HTR-8/SVneo (cell line): ENCODE results near the gene RCOR1.
"Not testable (repeated sequence)": the region's sequence is repeated elsewhere in the genome, so short reads cannot be mapped to it uniquely, and the experiment has no call there.

Source experiments
- DNase-seq: peaks from one replicate; pipeline ENCODE4 v3.0.0; 2011; ENCODE audit warnings: low spot score, mixed read lengths; ENCODE audit not compliant: insufficient read length
- FAIRE-seq: peaks from 2 replicates; lab custom pipeline; 2011; peaks lifted over from hg19 to GRCh38; lab: Jason Lieb, UNC

Gene RCOR1

DNA sequence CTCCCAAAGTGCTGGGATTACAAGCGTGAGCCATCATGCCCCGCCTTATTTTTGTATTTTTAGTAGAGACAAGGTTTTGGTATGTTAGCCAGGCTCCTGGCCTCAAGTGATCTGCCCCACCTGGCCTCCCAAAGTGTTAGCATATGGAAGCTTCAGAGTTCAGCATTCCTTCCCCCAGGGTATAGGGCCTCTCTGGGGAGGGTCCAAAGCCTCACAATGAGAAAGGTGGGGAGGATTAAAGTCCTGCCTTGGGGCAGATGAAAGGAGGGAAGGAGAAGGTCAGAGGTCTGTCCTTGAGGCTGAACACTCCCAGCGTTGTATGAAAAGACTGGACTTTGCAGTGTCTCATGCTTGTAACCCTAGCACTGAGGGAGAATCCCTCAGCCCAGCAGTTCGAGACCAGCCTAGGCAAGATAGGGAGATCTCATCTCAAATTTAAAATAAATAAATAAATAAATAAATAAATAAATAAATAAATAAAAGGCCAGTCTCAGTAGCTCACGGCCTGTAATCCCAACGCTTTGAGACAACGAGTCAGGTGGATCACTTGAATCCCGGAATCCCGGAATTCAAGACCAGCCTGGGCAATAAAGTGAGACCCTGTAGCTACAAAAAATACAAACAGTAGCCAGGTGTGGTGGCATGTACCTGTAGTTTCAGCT, 22.0 kb upstream of the RCOR1 start:
- FAIRE-seq (no peak), DNase-seq (no peak)

DNA sequence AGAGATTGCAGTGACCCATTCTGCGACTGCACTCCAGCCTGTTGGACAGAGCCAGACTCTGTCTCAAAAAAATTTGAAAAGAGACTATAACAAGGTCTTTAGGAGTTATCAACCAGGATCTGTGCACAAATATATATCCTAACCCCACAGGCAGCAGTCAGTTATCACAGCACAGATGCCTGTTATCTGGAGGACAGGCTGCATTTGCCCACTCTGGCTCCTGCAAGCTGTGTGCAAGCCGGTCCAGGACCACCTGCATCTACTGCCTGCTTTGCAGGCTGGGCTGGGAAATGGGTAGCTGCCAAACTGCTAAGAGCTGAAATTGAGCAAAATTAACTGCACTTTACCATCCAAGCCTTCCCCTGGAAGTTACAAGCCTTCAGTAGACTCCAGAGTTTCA, 21.4 kb upstream of the RCOR1 start:
- DNase-seq (no peak), FAIRE-seq (no peak)

DNA sequence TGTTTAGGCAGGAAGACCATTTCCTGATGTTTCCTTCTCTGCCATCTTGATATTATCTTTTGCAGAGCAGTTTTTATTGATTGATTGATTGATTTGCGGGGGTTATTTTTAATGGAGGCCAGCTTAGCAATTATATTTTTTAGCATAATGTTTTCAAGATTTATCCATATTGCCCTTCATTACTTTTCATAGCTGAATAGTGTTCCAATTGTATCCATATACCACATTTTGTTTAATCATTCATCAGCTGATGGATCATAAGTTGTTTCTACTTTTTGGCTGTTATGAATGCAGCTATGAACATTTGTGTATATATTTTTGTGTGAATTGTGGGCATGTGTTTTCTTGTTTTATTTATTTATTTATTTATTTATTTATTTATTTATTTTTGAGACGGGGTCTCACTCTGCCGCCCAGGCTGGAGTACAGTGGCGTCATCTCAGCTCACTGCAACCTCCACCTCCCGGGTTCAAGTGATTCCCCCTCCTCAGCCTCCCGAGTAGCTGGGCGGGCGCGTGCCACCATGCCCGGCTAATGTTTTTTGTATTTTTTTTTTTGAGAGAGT, 20.9 kb upstream of the RCOR1 start:
- DNase-seq: no peak

DNA sequence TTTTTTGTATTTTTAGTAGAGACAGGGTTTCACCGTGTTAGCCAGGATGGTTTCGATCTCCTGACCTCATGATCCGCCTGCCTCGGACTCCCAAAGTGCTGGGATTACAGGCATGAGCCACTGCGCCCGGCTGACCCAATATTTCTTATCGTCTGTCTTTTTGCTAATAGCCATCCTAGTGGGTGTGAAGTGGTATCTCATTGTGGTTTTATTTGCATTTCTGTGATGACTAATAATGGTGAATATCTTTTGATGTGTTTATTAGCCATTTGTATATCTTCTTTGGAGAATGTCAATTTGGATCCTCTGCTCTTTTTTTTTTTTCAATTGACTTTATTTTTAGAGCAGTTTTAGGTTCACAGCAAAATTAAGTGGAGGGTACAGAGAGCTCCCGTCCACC, 19.3 kb upstream of the RCOR1 start:
- FAIRE-seq, DNase-seq: not testable (repeated sequence)

More for the DNA sequence above, 20.9 kb upstream of the RCOR1 start:
- no peak for FAIRE-seq

DNA sequence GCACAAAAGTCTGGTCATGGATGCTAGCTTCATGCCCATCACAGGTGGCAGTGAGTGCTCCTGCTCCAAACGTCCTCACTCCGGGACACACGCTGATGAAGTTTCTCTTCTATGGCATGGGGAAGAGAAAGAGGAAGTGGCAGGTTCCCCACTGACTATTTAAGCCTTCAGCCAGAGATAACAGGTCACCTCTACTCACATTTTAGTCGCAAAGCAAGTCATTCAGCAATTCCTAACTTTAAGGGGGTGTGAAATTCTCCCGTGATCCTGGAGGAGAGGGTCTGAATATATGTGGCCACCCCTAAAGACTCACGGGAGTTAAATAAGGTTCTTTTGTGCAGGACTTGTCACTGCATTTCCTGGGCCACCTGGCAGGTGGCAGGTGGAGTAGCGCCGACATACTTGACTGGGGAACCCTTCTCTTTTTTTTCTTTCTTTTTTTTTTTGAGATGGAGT, 18.8 kb upstream of the RCOR1 start:
- no peak for FAIRE-seq
- no peak for DNase-seq

DNA sequence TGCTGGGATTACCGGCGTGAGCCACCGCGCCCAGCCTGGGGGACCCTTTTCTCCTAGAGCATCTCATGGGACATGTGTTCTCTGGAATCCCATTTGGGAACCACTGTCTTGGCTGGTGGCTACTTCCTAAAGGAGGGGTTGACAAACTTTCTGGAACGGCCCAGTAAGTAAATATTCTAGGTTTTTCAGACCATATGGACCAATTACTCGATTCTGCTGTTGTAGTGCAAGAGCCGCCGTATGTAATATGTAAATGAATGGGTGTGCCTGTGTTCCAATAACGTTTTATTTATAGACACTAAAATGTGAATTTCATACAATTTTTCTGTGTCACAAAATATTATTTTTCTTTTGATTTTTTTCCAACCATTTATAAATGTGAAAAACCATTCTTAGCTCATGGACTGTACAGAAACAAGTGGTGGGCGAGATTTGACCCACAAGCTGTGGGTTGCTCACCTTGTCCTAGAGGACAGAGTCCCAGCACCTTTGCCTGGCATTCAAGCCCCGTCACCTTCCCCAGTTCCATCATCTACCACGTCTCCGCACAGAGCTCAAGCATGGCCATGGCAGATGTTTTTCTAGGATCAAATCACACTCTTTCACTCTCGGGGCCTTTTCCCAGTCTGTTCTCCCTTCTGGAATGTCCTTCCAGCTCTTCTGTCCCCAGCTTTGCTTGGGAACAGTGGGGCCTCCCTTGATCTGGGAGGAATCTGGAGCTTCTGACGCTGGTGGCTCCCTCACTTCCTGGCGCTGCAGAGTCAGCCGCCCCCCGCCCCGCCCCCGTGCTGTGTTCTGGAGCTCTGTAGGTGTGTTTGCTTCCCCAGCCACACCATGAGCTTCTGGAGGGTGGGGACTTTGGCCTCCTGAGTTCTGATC, 17.9 kb upstream of the RCOR1 start:
- FAIRE-seq: no peak

DNA sequence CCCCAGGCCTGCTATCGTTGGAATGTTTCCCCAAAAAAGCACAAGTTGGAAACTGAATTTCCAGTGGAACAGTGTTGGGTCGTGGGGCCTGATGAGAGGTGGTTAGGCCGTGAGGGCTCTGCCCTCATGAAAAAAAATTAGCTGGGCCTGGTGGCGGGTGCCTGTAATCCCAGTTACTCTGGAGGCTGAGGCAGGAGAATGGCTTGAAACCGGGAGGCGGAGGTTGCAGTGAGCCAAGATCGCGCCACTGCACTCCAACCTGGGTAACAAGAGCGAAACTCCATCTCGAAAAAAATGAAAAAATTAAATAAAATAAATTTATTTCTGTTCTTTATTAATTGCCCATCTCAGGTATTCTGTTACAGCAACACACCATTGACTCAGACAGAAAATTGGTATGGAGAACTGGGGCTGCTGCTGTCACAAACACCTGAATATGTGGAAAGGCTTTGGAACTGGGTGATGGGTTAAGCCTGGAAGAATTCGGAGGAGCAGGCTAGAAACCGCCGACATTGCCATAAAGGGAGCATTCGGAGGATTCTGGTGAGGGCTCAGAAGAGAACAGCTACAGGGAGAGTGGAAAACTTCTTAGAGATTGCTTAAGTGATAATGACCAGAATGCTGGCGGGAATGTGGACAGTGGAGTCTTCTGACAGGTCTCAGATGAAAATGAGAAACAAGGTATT, 17.1 kb upstream of the RCOR1 start:
- FAIRE-seq: no peak

More for the DNA sequence above, 17.9 kb upstream of the RCOR1 start:
- no peak for DNase-seq

DNA sequence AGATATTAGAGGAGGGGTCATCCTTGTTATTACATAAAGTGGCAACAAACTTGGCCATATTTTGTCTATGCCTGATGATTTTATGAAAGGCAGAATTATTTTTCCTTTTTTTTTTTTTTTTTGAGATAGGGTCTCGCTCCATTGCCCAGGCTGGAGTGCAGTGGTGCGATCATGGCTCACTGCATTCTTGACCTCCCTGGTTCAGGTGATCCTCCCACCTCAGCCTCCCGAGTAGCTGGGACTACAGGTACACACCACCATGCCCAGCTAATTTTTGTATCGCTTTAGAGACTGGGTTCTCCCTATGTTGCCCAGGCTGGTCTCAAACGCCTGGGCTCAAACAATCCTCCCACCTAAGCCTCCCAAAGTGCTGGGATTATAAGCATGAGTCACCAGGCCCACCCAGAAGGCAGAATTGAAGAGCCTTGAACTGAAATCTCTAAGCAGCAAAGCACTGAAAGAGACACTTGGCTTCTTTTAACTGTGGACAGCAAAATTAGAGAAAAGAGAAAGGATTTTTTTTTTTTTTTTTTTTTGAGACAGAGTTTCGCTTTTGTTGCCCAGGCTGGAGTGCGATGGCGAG, 16.5 kb upstream of the RCOR1 start:
- not testable (repeated sequence) for FAIRE-seq, DNase-seq

More for the DNA sequence above, 17.1 kb upstream of the RCOR1 start:
- no peak for DNase-seq

DNA sequence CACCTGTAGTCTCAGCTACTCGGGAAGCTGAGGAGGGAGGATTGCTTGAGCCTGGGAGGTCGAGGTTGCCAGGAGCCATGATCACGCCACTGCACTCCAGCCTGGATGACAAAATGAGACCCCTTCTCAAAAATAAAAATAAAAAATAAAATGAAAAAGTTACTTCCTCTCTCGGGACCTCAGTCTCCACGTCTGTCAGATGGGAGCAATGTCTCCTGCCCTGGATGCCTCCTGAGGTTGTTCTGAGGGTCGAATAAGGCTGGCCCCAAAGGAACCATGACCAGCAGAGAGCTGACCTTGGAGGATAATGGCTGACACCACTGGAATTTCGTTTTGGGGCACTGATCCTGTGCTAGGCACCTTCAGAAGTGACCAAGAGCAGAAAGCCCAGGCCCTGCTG, 13.6 kb upstream of the RCOR1 start:
- FAIRE-seq (no peak), DNase-seq (no peak)

DNA sequence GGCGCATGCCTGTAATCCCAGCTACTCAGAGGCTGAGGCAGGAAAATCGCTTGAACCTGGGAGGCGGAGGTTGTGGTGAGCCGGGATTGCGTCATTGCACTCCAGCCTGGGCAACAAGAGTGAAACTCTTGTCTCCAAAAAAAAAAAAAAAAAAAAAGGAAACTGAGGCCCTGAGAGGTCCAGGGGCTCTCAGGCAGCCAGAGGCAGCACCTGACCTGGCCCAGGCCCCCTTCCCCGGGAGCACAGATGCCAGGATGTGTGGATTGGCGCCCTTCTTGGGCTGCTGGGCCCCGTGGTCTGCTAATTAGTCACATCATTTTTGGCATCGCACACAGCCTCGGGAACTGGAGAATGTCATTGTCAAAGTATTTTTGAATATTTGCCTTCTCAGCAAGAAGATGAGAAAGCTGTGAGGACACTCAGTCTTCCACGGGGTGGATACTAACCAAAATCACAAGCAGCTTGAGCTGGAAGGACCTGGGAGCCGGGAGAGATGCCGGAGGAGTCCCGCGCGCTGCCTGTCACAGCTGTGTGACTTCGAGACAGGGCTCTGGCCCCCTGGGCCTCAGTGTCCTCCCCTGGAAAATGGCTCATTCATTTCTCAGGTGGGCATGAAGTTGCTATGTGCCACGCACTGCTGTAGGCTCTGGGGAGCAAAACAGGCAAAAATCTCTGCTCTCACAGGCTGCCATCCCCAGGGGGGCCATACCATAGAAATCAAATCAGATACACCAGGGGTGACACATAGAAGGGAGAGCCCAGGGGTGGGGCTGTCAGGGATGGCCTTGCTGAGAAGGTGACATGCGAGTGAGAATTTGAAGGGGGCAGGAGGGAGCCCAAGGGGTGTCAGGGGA, 12.5 kb upstream of the RCOR1 start:
- DNase-seq (no peak), FAIRE-seq (no peak)

DNA sequence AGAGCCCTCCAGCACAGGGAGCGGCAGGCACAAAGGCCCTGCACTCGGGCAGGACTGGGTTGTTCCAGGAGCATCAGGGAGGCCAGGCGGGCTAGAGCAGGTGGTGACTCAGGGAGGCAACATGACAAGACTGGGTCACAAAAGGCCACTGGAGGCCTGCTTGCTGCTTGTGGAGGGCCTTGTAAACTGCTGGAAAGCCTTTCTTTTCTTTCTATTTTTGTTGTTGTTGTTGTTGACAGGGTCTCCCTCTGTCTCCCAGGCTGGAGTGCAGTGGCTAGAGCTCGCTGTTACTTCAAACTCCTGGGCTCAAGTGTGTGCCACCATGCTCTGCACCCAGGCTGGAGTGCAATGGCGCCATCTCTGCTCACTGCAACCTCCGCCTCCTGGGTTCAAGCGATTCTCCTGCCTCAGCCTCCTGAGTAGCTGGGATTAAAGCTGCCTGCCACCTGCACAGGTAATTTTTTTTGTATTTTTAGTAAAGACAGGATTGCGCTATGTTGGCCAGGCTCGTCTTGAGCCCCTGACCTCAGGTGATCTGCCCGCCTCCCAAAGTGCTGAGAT, 11.8 kb upstream of the RCOR1 start:
- FAIRE-seq (no peak), DNase-seq (no peak)

DNA sequence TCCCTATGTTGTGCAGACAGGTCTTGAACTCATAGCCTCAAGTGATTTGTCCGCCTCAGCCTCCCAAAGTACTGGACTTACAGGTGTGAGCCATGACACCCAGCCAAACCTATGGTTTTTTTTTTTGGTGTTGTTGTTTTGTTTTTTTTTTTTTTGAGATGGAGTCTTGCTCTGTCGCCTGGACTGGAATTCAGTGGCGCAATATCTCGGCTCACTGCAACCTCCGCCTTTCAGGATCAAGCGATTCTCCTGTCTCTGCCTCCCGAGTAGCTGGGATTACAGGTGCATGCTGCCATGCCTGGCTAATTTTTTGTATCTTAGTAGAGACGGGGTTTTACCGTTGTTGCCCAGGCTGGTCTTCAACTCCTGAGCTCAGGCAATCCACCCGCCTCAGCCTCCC, 11.3 kb upstream of the RCOR1 start:
- FAIRE-seq (no peak), DNase-seq (no peak)

DNA sequence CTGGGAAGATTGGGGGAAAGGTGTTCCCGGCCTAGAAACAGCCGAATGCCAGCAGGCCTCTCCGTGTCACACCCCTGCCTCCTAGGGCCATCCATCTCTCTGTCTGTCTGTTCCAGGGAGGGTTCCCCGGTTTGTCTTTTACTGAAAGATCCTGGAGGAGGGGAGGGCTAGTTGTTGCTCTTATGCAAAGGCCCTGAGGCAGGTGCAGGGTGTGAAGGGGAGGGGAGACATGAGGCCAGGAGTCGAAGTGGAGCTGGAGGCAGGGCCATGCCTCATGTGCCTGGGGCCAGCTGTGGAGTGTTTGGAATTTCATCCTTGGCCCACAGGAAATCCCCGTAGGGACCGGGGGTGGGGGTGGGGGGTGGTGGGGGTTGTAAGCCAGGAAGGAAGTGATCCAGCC, 8.7 kb upstream of the RCOR1 start:
- FAIRE-seq: no peak
- DNase-seq: no peak

DNA sequence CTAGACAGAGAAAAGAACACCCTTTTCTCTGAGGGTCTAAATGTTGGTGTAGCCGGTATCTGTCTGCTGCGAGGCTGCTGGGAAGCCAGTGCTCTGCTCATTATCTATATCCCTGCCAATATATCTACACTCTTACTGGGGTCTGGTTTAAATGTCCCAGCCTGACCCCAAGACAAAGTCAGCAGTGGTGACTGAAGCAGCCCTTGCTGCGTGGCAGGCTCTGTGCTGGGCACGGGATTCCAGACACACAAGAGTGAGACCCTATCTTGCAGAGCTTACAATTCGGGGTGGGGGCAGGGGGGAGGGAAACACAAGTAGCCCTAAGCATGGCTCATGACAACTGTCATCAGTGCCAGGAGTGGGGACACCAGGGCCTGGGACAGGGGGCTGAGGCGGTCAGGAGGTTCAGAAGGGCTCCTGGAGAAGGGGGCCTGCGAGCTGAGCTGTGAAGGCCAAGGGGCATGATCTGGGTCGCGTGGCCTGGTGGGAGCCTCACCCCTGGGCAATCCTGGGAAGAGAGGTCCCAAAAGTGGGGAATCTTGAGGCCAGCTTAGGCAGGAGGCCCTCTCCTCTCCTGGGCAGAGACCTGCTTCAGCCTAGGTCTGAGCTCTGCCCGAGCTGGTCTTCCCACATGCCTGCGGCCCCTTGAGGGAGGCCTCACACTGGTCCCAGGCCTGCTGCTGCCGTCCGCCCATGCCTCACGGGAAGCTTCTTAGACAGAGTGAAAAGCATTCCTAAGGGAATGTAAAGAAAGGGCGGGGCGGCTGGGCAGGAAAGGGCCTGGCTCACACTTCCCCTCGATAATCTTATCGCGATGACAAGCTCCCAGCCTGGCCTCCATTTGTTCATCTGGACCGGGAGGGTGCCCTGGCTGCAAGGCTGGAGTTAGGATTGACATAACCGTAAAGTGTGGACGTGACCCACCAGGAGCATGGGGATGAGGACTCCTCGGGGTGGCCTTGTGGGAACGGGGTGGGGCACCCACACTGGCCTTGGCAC, 7.3 kb upstream of the RCOR1 start:
- DNase-seq (no peak), FAIRE-seq (no peak)

DNA sequence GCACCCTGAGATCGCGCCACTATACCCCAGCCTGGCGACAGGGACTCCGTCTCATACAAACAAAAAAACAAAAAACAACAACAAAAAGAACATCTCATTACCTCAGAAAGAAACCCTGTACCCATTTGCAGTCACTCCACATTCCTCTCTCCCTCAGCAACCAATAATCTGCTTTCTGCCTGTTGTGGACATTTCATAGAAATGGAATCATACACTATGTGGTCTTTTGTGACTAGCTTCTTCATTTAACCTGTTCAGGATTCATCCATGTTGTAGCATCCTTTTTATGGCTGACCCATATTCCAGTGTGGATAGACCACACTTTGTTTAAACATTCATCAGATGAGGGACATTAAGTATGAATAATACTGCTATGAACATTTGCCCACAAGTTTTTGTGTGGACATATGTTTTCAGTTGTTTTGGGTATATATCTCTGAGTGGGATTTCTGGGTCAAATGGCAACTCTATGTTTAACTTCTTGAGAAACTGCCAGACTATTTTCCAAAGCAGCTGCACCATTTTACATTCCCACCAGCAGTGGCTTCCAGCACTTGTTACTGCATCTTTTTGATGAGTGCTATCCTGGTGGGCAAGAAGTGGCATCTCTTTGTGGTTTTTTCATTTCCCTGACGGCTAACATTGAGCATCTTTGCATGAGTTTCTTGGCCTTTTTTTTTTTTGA, 5.9 kb upstream of the RCOR1 start:
- DNase-seq (no peak), FAIRE-seq (no peak)

DNA sequence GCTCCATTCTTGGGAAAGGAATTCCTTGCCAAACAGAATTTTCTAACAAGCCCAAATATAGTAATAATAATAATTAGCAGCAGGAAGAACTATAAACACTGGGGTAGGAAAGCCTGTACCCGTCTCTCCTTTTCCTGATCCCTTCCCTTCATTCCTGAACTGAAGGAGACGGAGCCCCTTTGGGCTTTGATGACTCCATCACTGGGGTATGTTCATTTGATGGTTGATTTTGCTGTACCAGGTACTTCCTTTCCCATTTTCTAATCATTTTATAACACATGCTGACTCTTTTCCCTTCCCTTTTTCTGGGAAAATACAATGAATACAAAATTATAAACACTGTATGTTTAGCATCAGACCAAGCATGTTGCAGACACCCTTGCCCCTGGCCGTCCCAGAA, 3.6 kb upstream of the RCOR1 start:
- no peak for FAIRE-seq
- no peak for DNase-seq

DNA sequence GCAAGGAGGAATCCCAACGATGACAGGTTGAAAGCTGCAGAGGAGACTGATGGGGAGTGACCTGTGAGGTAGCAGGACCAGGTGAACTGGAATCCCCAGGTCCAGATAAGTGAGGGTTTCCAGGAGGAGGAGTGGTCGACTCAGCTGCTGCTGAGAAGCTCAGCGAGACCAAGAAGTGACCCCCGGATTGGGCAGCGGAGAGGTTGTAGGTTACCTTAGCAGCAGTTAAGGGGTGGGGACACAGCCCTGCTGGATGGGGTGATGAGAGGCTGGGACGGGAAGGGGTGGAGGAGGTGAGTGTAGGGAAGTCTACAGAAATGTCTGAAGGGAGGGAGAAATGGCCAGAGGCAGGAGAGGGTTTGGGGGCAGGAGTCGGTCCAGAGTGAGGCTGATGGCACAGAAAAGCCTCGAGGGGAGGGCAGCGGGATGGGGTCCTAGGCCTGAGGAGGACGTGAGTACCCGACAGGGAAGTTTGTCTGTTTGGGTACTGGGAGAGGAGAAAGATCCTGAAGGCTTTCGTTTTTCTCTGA, 2.6 kb upstream of the RCOR1 start:
- FAIRE-seq (no peak), DNase-seq (no peak)
